Activated CD4-positive, CD25-positive, alpha-beta regulatory T cell treated with anti-CD3 and anti-CD28 coated beads, Interleukin-2, amount 50 U/mL, for 72 hours (primary cell): ENCODE measurements around the gene SEMA5B.

ENCODE experiments used
- DNase-seq: peaks from one replicate; pipeline ENCODE4 v3.0.0; 2021

The SEMA5B gene

DNA sequence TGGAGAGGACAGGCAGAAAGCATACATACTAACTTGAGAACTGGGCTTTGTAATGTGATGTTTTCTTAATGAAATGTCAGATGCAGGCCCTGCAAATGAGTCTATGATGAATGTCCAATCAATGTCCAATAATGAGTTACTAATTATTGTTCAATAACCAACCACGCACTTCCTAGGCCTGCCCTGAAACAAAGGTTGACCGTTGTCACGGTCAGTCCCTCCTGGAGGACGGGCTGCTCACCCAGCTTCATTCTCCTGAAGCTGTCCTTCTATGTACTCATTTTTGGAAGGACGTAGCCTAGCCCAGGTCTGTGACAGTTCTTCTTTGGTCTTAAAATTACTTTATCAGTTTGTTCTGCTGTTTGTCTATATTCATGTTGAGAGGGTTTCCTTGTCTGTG lies 30.9 kb upstream of the SEMA5B start:
- DNase-seq, result no peak

DNA sequence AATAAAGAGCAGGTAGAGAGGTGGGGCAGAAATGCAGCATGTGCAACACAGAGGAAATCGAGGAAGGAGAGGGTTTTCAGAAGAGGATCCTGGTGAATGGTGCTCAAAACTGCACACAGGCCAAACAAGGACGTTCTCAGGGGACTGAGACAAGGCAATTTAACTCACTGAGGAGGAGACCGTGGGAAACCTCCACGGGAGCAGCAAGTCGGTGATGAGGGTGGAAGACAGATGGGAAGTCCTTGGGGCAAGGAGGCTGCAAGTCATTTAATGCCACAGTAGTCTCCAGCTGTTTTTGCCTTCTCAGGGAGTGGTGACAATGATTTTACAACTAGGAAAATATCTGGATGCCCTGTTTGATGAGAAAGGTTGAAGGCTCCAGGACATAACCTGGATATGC lies 27.8 kb upstream of the SEMA5B start:
- DNase-seq, result no peak

DNA sequence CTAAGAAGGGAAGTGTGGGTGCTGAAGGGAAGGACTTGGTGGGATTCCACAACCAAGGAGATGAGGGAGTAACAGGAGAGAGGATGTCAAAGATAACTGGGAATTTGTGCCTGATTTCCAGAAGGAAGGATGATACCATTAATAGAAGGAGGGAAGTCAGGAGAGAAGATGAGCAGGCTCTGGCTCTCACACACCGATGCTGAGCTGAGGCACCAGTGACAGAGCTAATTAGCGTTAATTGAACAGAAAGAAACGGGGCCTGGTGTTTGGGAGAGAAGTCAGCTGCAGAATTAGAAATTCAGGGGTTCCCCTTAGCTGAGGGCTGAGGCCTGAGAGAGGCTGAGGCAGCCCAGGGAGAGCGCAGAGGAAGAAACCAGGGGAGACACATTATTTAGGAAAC lies 27.4 kb upstream of the SEMA5B start:
- DNase-seq, result no peak

DNA sequence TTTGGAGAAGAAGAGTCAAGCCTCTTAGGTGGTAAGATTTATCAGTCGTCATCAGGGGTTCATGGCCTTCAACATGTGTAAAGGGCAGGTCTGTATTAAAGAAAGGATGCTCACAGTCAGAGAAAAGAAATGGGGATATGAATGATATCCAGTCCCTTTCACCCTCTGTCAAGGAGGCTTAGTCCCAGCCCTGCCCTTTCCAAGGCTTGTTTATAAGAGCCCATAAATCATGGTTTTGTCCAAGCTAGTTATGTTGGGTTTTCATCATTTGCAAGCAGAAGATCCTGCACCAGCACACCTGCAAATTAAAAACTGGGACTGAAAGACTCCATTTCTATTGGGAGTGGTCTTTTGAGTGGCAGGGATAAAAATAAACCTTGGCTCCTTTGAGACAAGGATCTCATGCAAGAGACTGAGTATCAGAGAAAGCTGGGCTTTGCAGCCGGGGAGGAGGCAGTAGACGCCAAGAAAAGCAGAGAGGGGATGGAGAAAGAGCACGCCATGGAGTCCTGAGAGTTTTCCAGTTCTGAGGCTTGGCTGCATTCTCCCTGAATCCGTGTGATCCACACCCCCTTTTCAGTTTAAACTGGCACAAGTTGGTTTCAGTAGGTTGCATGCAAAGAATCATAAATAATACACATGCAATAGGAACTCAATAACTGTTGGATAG lies 26.7 kb upstream of the SEMA5B start:
- DNase-seq, result no peak

DNA sequence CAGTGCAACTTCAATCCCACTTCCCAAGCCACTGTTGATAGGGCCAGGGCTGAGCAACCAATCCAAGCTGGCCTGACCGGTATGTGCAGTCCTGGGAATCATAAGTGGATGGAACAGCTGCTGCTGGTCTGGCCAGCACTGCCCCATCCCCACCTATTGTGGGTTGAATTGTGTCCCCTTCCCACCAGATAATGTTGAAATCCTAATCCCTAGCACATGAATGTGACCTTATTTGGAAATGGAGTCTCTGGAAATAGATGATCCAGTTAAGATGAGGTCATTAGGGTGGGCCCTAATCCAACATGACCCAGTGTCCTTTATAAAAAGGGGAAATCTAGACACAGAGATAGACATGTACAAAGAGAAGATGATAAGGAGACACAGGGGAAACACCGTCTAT lies 25.5 kb upstream of the SEMA5B start:
- DNase-seq, result no peak

DNA sequence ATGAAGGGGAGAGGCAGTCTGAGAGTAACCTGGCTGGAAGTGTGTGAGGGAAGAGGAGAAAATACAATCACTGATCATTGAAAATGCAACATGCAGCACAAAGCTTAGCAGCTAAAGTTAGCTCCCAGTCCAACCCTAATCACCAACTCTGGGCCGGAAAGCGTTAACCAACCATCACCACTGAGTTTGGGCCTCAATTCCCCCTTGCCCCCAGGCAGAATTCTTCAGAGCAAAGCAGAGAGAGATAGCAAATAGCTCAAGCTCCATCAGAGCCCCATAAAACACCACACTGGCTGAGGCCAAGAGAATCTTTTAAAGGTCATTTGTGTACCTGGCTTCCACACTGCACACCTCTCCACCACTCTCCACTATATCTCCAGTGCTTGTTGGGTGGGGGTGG lies 23.1 kb upstream of the SEMA5B start:
- DNase-seq, result no peak

DNA sequence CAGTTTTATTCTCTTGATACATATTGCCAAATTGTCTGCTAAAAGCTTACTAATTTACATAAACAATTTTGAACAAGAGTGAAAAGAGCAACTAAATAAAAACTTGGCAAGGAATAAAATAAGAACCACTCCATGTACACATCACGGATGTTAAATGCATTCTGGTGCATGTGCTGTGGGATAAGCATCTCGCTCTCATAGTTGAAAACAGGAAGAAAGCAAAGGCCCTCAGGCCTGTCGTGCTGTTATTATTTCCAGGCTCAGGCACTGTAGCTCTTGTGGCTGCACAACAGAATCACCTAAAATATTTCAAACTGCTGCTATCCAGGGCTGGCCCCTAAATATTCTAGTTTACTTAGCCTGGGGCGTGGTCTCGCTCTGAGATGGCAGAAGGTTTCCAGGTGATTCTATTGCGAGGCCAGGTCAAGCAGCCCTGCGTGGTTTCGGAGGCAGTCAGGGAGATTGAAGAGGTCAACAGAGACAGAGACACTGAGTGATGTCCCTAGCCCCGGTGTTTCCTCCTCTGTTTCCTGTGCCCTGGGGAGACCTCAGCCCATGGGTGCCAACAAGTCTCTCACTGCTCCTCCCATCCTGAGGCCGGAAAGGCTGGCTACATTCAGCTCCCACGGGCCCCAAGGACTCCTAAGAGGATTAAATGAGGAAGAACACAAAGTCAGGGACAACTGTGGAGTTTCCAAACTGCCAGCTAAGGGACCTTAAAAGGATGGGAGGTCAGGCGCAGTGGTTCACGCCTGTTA lies 21.1 kb upstream of the SEMA5B start:
- DNase-seq, result no peak

DNA sequence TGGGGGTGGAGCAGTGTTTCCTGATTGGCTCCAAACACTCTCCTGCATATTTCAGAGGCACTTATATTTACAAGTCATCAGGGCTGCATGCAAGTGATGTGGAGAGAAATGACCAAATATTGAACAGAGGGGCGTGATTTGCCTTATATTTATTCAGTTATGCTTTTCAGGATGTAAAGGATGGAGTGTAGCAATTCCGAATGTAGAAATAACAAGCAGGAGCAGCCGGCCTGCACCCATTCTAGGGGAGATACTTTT lies 19.4 kb upstream of the SEMA5B start:
- no peak for DNase-seq

DNA sequence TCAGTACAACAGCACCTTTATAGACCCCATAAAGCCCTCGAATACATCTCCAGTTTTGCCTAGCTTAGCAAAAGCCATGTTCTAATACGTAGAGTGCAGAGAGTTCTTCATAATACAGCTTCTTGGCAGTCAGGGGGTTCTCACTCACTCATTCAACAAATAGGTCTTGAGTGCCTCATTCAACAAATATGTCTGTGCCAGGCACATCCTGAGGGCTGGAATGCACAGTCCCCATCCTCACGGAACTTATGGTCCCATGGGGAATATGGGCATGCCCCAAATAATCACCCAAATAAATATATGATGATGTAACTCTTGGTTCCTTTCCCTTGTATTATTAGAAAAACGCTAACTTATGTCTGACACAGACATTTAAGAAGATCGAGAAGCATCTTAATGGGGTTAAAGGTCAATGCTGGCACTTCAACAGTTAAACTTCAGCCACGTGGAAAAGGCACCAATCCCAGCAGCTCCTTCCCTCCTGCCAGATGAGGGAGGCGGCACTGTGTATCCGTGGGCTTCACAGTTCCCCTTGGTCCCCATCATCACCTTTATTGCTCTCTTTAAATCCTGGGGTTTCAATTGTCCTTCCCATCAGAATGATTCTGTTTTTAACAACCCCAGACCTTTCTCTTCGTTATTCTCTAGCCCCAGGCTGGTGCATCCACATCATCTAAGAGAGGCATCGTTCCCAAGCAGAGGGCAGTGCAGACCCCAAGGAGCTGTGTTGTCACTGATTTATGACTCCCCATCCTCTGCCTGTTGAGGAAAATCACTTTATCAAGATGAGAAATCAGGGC lies 18.9 kb upstream of the SEMA5B start:
- DNase-seq, result no peak

DNA sequence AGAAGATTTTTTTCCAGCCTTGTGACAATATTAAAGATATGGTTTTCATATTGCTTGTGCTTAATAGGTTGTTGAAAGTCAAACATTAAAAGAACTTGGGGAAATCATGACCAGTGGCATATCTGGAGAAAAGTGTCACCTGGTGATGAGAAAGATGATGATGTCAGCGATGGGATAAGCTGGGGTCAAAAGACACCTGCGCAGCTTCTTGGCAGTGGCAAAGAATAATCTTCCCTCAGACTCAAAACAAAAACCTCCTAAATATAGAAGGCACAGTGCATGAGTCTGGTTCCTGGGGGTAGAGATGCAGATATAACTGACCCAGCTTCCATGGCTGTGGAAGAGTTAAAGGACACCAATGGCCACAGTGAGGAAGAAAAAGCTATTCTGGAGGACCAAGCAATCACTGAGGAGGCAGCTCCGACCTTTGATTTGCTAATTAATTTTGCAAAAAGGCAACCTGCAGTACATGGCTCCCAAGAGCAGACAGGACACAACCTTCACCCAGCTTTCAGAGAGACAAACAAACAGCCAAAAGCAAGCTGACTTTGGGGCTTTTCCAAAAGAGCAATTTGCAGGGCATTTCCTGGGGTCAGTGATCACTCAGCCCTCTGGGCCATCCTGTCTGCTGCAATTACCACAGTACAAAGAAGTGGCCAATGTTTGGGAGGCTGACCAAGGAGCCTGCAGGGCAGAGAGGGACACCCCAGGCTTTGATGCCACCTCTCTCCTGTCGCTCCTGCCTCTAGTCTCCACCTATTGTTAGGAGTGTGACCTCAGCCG lies 17.6 kb upstream of the SEMA5B start:
- DNase-seq, result no peak

DNA sequence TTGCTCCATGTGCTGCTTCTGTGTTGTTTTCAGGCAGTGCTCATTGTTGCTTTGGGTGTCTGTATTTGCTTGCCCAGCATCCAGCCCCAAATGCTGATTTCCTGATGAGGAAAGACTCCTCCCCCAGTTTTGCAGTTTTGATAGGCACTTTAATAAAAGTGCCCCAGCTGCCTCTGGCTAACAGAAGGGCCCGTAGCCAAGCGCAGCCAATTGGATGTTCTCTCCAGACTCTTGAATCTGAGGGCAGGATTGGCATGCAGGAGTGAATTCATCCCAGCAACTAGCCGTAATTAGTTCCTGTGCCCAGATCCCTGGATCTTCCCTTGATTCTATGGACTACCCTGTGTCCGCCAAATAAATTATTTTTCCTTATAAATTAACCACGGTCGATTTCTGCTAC lies 14.8 kb upstream of the SEMA5B start:
- DNase-seq, result no peak

DNA sequence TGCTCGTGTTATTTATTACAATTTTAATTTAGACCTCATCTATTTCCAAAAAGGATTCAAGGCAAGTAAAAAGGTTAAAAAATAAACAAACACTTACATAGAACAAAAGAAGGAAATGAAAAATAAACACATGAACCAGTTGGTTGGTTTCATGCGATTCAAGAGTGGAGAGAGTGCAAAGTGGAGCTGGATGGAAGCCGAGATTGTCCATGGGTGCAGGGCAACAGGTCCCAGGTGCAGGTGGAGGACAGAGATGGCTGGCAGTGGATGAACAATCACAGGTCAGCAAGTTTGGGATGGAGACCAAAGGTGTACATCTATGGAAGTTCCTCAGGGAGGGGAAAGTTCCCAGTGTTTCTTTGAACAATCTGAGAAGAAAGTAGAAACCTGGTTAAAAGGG lies 11.6 kb upstream of the SEMA5B start:
- DNase-seq, result no peak

DNA sequence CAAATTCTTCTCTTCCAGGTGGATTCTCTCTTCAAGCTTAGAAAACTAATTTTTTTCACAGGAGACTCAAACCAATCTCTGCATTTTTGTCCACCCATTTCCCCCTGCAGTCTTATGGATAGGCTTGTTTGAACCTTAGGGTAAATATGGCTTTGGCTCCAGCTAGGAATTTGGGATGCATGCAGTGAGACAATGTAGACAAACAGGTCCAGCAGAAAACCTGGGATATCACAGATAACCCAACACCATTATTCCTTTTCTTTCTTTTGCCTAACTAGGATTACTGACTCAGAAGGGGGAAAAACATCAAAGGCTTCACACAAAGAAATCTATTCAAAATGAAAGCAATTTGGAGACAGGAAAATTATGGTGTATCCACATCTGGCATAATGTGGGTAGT lies 11.2 kb upstream of the SEMA5B start:
- DNase-seq, result no peak

DNA sequence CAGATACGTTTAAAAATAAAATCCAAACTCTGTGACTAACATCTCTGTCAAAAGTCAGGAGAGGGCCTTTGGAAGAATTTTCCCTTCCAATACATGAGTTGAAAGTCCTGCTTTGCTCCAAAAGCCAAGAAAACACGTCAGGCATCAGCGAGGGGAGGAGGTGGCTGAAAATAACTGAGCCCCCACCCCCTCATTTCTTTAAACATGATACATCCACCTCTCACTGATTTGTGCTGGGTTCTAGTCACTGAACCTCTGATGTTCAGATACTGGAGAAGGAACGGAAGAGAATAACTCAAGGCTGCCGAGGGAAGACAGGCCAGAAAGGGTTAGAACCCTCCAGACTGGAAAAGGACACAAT lies 9.4 kb upstream of the SEMA5B start:
- DNase-seq, result no peak

DNA sequence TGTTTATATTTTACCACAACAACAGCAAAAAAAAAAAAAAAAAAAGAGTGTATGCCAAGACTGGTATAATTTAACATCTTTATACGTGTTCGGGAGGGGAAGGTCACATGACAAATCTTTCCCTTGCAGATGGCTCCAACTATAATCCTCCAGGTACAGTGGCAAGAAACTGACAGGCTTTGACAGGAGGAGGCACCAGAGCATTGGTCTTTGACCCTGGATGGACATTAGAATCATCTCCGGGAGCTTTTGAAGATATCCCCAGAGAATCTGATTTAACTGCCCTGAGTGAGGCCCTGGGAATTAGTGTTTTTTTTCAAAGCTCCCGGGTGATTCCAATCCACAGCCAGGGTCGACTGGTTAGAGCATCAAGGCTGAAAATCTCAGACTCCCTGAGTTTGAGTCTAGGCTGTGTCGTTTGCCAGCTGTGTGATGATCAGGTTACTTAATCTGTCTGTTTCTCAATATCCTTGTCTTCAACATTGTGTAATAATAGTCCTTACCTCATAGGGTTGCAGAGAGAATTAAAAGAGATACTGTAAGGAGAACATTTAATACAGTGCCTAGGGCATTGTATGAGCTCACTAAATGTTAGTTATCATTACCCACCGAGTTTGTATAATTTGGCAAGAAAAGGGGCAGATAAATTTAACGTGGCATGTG lies 8.9 kb upstream of the SEMA5B start:
- no peak for DNase-seq

DNA sequence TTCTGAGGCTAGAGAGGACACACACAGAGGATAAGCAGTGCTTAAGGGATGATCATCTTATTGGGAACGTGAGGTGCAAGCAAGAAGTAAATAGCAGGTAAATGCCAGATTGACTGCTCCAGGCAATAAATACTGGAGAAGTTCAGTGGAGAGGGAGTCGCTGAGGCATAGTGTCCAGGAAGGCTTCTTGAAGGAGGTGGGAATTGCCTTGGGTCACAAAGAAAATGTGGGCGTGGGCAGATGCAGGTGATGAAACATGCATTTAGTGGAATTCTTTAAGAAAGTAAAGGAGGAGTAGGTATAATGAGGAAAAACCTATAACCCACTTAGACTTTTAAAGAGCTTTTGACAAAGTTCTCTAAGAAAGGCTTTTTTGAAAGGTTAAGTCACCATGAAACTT lies 7.4 kb upstream of the SEMA5B start:
- DNase-seq, result no peak

DNA sequence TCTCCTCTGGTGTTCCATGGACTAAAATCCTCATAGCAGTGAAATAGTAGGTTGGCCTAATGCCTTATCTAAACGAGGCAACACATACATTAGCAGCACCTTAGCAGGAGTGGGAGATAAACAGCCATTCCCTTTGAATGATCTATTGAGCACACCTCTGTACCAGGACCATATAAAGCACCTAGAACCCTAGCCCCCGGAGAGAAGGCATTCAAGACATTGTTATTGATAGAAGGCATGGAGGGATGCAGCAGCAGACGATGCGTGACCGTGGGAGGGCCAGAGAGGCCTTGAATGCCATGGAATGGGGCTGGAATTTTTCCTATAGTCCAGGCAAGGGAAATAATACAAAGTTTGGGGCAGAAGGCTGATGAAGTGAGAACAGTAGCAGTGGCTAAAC lies 6.6 kb upstream of the SEMA5B start:
- DNase-seq, result no peak

DNA sequence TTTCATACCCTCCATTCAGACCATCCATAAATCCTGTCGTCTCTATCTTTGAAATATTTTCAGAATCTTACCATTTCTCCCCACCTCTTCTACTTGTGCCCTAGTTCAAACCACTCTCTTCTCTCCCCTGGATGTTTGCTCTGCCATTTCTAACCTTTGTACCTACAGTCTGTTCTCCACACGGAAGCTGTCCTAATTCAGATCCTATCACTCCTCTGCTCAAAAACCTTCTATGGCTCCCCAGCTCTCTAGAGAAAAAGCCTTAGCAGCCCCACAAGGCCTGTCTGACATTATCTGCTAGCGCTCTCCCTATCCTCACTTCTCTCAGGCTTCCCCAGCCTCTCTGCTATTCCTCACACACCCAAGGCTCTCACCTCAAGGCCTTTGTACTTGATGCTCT lies 4.5 kb upstream of the SEMA5B start:
- no peak for DNase-seq

DNA sequence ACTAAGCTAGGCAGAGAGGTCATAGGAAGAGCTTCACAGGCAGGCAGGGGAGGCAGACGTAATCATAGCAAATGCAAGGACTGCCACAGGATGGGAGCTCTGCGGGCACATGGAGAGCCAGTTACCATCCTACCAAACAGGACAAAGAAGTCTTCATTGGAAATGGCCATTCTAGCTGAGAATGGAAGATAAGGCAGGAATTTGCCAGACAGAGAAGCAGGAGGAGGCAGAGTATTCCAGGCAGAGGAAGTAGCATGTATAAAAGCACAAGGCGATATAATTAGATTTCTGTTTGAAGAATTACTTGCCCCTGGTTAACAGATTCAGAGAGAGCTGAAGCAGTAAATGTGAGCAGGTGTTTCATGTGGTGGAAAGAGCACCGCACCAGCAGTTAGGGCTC lies 3.5 kb upstream of the SEMA5B start:
- no peak for DNase-seq

DNA sequence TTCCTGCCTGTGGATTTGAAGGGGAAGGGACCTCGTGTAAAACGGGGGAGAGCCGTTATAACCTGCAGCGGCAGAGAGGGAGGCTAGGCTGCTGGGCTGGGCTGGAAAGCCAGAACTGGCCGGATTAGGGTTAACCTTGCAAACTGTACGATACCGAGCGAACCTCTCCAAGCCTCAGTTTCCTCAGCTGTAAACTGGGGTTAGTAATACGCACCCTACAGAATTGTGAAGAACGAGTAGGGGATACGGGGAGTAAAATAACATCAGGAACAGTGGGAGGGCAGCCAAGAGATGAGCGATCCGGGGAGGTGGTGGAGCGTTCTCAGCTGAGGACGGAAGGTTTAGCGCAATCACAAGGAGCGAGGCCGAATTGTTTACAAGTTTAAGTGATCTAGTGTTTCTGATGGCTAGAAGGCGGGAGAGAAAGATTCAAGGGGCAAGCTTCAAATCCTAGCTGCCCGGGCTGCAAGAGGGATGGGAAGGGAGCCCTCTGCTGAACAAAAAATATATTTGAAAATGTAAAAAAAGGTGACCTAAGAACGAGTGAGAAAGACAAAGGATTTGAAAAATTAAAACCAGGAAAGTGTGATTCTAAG lies 768 bp upstream of the SEMA5B start:
- DNase-seq, result no peak

DNA sequence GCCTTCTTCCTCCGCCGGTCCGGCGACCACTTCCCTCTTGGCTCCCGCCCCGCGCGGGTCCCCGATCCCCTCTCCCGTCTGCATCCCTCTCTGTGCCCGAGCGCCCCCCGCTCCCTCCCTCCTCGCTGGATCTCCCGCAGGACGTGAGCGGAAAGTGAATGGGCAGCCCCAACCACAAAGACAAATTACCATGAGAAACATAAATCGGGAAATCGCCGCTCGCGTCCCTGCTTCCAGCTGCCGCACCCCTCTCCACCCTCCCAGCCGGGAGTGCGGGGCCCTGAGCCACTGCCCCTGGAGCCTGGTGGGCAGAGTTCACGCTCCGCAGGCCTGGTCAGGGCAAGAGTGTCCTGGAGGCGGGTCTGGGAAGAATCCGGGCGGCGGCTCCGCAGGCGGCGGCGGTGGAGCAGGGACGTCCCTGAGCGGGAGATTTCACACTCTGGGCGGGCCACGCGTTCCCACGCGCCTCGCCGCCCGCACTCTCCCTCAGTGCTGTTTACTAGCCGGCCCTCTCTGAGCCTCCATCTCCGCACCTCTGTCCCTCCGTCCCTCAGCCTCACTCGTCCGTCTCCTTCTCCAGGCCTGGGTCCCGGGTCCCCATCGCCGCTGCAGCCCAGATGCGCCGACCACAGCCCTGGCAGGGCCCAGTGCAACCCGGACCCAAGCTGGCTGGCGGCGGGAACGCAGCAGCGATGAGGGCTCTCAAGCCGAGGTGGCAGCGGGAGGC lies 835 bp downstream of the SEMA5B start:
- DNase-seq, result peak; percentile 31
